SU-DHL-6 (cell line): ENCODE data around the gene KPNA2.
"Not testable (repeated sequence)": the region's sequence is repeated elsewhere in the genome, so short reads cannot be mapped to it uniquely, and the experiment has no call there.

Experiments
- CTCF ChIP-seq: fragments of 200-600 bp; sonication (generic); IDR thresholded peaks from one replicate; pipeline ENCODE4 v1.5.1; 2017; ENCODE audit warnings: antibody characterized with exemption, mild to moderate bottlenecking, low read length, moderate library complexity; ENCODE audit not compliant: insufficient read depth, poor library complexity, severe bottlenecking
- EZH2phosphoT487 ChIP-seq: fragments of 200-600 bp; sonication (generic), shearing (Covaris generic); conservative IDR thresholded peaks from 2 replicates; pipeline ENCODE4 v1.6.1; 2018; ENCODE audit warnings: mild to moderate bottlenecking, antibody characterized with exemption, low read length, moderate library complexity, mixed read lengths

GRCh38 chr17:68020791-68021190 is 14.7 kb upstream of the KPNA2 start:
- not testable (repeated sequence) for TF ChIP-seq CTCF, EZH2phosphoT487
